ENCODE results near the gene KCNT2. TPM values are rescaled to one million over a fixed set of nuclear protein-coding genes. Genes with fewer than 3 reads are reported as not detected.
"Not testable (repeated sequence)": the region's sequence is repeated elsewhere in the genome, so short reads cannot be mapped to it uniquely, and the experiment has no call there.

KCNT2 gene
- total and polyA plus RNA-seq, 10 of the 15 experiments (the other 5 are each of a cell fraction or from before 2014, with no cell fraction given): not detected

DNA sequence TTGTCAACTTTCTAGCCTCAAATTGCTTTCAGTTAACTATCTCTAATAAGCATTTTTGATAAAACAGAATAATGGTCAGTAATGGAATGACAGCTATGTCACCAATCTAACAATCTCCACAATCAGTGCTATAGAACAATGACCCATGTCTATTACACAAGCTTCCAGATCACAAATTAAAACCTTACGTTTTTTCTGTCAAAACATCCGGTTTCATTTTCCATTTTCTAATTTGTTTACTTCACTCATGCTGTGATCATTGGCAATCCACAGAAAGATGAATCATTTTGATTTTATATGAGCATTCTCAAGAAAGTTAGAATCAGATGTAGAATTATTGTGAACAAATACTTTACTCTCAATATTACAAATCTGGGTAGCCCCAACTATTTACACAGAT, 80.3 kb downstream of the KCNT2 start:
- Histone ChIP-seq H3K4me2 (ENCODE audit: control insufficient read depth, insufficient read depth) (no peak overlapping the region), H2AFZ (ENCODE audit: control insufficient read depth, low read depth, low read length) (no peak overlapping the region), H4K20me1 (ENCODE audit: control insufficient read depth, insufficient read depth) (no peaks in the 10 kb centered on the region), H3K4me1 (ENCODE audit: control insufficient read depth, insufficient read depth, low read length) (no peaks in the 10 kb centered on the region), H3K79me2 (ENCODE audit: control insufficient read depth, insufficient read depth, low read length) (no peaks in the 10 kb centered on the region), H3K36me3 (ENCODE audit: control insufficient read depth in 2 of 2, insufficient read depth in 2 of 2, low read length in 1 of 2) (no peaks in the 10 kb centered on the region), H3K9me3 (replicated peaks; ENCODE audit: control insufficient read depth, insufficient read depth, low read length) (no peaks in the 10 kb centered on the region), H3K27me3 (replicated peaks in 1 of 2; ENCODE audit: control insufficient read depth in 2 of 2, insufficient read depth in 2 of 2, low read length in 1 of 2) (no peaks in the 10 kb centered on the region), H3K27ac (ENCODE audit: control insufficient read depth, insufficient read depth) (no peak overlapping the region), H3K4me3 (no peak overlapping the region), H3K9ac (ENCODE audit: control insufficient read depth, insufficient read depth, low read length) (no peak overlapping the region)
- BruUV-seq (replicated peaks): no TSS peak
- DNase-seq (ENCODE audit: low read depth, low spot score): no peak
- POLR2A ChIA-PET: no interaction called here
- no peak for ATAC-seq
- in situ Hi-C loops (cut with MboI) (no loop called here), intact Hi-C loops (cut with micrococcal nuclease; ENCODE audit: unreplicated experiment) (no loop called here)
- SMC1A ChIA-PET (ENCODE audit: uncharacterized antibody, unreplicated experiment): no interaction called here
- RAD21 ChIA-PET (ENCODE audit: unreplicated experiment): no interaction called here
- TF ChIP-seq BRCA1 (IDR thresholded peaks at IDR 0.05; ENCODE audit: low read depth, low read length): no peak
- no peak for TF ChIP-seq TAF1 (IDR thresholded peaks at IDR 0.05; ENCODE audit: borderline replicate concordance, low read depth, low read length)
- no peak for TF ChIP-seq IKZF1 (conservative IDR thresholded peaks at IDR 0.05)
- TF ChIP-seq, protein P1, sequence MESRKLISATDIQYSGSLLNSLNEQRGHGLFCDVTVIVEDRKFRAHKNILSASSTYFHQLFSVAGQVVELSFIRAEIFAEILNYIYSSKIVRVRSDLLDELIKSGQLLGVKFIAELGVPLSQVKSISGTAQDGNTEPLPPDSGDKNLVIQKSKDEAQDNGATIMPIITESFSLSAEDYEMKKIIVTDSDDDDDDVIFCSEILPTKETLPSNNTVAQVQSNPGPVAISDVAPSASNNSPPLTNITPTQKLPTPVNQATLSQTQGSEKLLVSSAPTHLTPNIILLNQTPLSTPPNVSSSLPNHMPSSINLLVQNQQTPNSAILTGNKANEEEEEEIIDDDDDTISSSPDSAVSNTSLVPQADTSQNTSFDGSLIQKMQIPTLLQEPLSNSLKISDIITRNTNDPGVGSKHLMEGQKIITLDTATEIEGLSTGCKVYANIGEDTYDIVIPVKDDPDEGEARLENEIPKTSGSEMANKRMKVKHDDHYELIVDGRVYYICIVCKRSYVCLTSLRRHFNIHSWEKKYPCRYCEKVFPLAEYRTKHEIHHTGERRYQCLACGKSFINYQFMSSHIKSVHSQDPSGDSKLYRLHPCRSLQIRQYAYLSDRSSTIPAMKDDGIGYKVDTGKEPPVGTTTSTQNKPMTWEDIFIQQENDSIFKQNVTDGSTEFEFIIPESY (IDR thresholded peaks at IDR 0.05): no peak
- TF ChIP-seq, protein P2, sequence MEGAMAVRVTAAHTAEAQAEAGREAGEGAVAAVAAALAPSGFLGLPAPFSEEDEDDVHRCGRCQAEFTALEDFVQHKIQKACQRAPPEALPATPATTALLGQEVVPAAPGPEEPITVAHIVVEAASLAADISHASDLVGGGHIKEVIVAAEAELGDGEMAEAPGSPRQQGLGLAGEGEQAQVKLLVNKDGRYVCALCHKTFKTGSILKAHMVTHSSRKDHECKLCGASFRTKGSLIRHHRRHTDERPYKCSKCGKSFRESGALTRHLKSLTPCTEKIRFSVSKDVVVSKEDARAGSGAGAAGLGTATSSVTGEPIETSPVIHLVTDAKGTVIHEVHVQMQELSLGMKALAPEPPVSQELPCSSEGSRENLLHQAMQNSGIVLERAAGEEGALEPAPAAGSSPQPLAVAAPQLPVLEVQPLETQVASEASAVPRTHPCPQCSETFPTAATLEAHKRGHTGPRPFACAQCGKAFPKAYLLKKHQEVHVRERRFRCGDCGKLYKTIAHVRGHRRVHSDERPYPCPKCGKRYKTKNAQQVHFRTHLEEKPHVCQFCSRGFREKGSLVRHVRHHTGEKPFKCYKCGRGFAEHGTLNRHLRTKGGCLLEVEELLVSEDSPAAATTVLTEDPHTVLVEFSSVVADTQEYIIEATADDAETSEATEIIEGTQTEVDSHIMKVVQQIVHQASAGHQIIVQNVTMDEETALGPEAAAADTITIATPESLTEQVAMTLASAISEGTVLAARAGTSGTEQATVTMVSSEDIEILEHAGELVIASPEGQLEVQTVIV (IDR thresholded peaks at IDR 0.05; ENCODE audit: borderline replicate concordance, partially characterized antibody): no peak
- CTCF ChIA-PET: no interaction called here
- WGBS (ENCODE audit: insufficient coverage, insufficient replicate concordance, low lambda C conversion rate, missing lambda C conversion rate): 0% methylated on average over 2 of the region's 2 CpGs
- FAIRE-seq: no peak

DNA sequence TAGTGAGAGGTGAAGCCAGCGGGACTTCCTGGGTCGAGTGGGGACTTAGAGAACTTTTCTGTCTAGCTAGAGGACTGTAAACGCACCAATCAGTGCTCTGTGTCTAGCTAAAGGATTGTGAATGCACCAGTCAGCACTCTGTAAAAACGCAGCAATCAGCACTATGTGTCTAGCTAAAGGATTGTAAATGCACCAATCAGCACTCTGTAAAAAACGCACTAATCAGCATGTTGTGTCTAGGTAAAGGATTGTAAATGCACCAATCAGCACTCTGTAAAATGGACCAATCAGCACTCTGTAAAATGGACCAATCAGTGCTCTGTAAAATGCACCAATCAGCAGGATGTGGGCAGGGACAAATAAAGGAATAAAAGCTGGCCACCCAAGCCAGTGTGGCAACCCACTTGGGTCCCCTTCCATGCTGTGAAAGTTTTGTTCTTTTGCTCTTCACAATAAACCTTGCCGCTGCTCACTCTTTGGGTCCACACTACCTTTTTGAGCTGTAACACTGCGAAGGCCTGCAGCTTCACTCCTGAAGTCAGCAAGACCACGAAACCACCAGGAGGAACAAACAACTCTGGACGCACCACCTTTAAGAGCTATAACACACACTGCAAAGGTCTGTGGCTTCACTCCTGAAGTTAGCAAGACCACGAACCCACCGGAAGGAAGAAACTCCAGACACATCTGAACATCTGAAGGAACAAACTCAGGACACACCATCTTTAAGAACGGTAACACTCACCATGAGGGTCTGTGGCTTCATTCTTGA, 85.5 kb downstream of the KCNT2 start:
- H3K4me2 ChIP-seq (ENCODE audit: control insufficient read depth, insufficient read depth); DNase-seq (ENCODE audit: low read depth, low spot score); H3K4me1 ChIP-seq (ENCODE audit: control insufficient read depth, insufficient read depth, low read length); CTCF ChIA-PET; H3K4me3 ChIP-seq; H3K79me2 ChIP-seq (ENCODE audit: control insufficient read depth, insufficient read depth, low read length); H3K9ac ChIP-seq (ENCODE audit: control insufficient read depth, insufficient read depth, low read length); H3K9me3 ChIP-seq (replicated peaks; ENCODE audit: control insufficient read depth, insufficient read depth, low read length); RAD21 ChIA-PET (ENCODE audit: unreplicated experiment); H3K36me3 ChIP-seq (ENCODE audit: control insufficient read depth in 2 of 2, insufficient read depth in 2 of 2, low read length in 1 of 2); BruUV-seq (replicated peaks); SMC1A ChIA-PET (ENCODE audit: uncharacterized antibody, unreplicated experiment); H3K27ac ChIP-seq (ENCODE audit: control insufficient read depth, insufficient read depth); H2AFZ ChIP-seq (ENCODE audit: control insufficient read depth, low read depth, low read length); H3K27me3 ChIP-seq (replicated peaks in 1 of 2; ENCODE audit: control insufficient read depth in 2 of 2, insufficient read depth in 2 of 2, low read length in 1 of 2); in situ Hi-C loops (cut with MboI); ATAC-seq; POLR2A ChIA-PET; H4K20me1 ChIP-seq (ENCODE audit: control insufficient read depth, insufficient read depth); FAIRE-seq; intact Hi-C loops (cut with micrococcal nuclease; ENCODE audit: unreplicated experiment): not testable (repeated sequence)
- WGBS (ENCODE audit: insufficient coverage, insufficient replicate concordance, low lambda C conversion rate, missing lambda C conversion rate): 25% methylated on average over 12 of the region's 12 CpGs

Measured in GM12878 (cell line).